Lower leg skin (tissue), 4 donors: Measurements from ENCODE around the gene KLF7. TPM values are rescaled to one million over a fixed set of nuclear protein-coding genes. Genes with fewer than 3 reads are reported as not detected.

ENCODE experiments used
- DNase-seq, 2 donors: peaks; one replicate each; pipeline ENCODE4 v3.0.0-alpha.2; 2019; ENCODE audit warnings: low spot score in 2 of 2
- H3K4me3 ChIP-seq: fragments of 200-600 bp; sonication (generic); 2 replicates; pipeline ENCODE4 v1.5.1; 2017; ENCODE audit warnings: mild to moderate bottlenecking, low read depth; ENCODE audit not compliant: poor library complexity, severe bottlenecking
- CTCF ChIP-seq, 3 donors: fragments of 450-650 bp; IDR thresholded peaks; one replicate each; pipeline ENCODE4 v1.5.1; 2016; ENCODE audit warnings: antibody characterized with exemption in 3 of 3, mild to moderate bottlenecking in 3 of 3, moderate library complexity in 2 of 3
- POLR2A ChIP-seq, 2 donors: fragments of 450-650 bp; IDR thresholded peaks; one replicate each; pipeline ENCODE4 v1.6.1; 2016 to 2017; ENCODE audit warnings: antibody characterized with exemption in 2 of 2, mild to moderate bottlenecking in 1 of 2, moderate library complexity in 1 of 2
- WGBS, 2 donors: methylation state at CpG; one replicate each; pipeline ENCODE4 v1.1.5; 2018; 5-methylcytosine and 5-hydroxymethylcytosine counted together
- intact Hi-C: fragments of 100-400 bp; cut with DNase I; formaldehyde crosslinking; loops from one replicate; pipeline ENCODE4 v1.15.0; 2023; ENCODE audit warnings: low total_unique reads
- total RNA-seq, 4 donors: library from RNA; depleted of rRNA; stranded (reverse); fragments of >200 nt; gene quantifications; one replicate each; pipeline ENCODE4 v1.1.0, GENCODE V29; 2016

The KLF7 gene
- total RNA-seq, 4 donors from 2014 or later, result 10.7 to 26.4 (median 13.5) TPM

GRCh38 chr2:207185372-207185771, 19.6 kb upstream of the KLF7 start:
- 78 to 90% methylated on average over 6 of the region's 6 CpGs for WGBS, 2 donors
- intact Hi-C loops, result no loop called here
- TF ChIP-seq POLR2A (IDR thresholded peaks at IDR 0.05) (no peak), CTCF (IDR thresholded peaks at IDR 0.05) (no peak)

GRCh38 chr2:207184768-207185167, 19.0 kb upstream of the KLF7 start:
- intact Hi-C loops, result no loop called here
- 75 to 82% methylated on average over 5 of the region's 5 CpGs for WGBS, 2 donors
- TF ChIP-seq POLR2A (IDR thresholded peaks at IDR 0.05) (no peak), CTCF (IDR thresholded peaks at IDR 0.05) (no peak)
- no peak overlapping the region for H3K4me3 ChIP-seq
- no peak for DNase-seq

More at GRCh38 chr2:207185372-207185771, 19.6 kb upstream of the KLF7 start:
- H3K4me3 ChIP-seq, result no peak overlapping the region
- no peak for DNase-seq

- DNase-seq, result no peak
- intact Hi-C loops, result no loop called here
- TF ChIP-seq POLR2A (IDR thresholded peaks at IDR 0.05) (no peak), CTCF (IDR thresholded peaks at IDR 0.05) (no peak)
- 86 to 95% methylated on average over 2 of the region's 2 CpGs for WGBS, 2 donors
- H3K4me3 ChIP-seq, result no peak overlapping the region
These were observed 18.6 kb upstream of the KLF7 start for GRCh38 chr2:207184348-207184747.

GRCh38 chr2:207183506-207183905, 17.8 kb upstream of the KLF7 start:
- intact Hi-C loops, result no loop called here
- DNase-seq, result no peak
- no peak for TF ChIP-seq CTCF (IDR thresholded peaks at IDR 0.05)
- TF ChIP-seq POLR2A (IDR thresholded peaks at IDR 0.05), result no peak
- H3K4me3 ChIP-seq, result no peak overlapping the region

- TF ChIP-seq CTCF (IDR thresholded peaks at IDR 0.05), result no peak
- TF ChIP-seq POLR2A (IDR thresholded peaks at IDR 0.05), result no peak
- WGBS, 2 donors, result 76 to 78% methylated on average over 2 of the region's 2 CpGs
- intact Hi-C loops, result no loop called here
- no peak overlapping the region for H3K4me3 ChIP-seq
- DNase-seq, result no peak
These were observed 17.2 kb upstream of the KLF7 start for GRCh38 chr2:207182911-207183310.

GRCh38 chr2:207181526-207182274, 16.0 kb upstream of the KLF7 start:
- 85 to 86% methylated on average over 7 of the region's 7 CpGs for WGBS, 2 donors
- H3K4me3 ChIP-seq, result no peak overlapping the region
- intact Hi-C loops, result no loop called here
- TF ChIP-seq POLR2A (IDR thresholded peaks at IDR 0.05) (no peak), CTCF (IDR thresholded peaks at IDR 0.05) (no peak)
- no peak for DNase-seq
